ENCODE measurements around the gene TPRN. TPM values are rescaled to one million over a fixed set of nuclear protein-coding genes. Genes with fewer than 3 reads are reported as not detected.

The TPRN gene
- total RNA-seq, 2 experiments from 2014 or later = 5.6 to 5.8 TPM

GRCh38 chr9:137185921-137186320, 14.6 kb downstream of the TPRN start:
- Mint-ChIP-seq H3K36me3 (ENCODE audit: low read depth) (peaks cover 16% of the 10 kb centered on the region), H3K9me3 (ENCODE audit: low read depth) (no peaks in the 10 kb centered on the region), H3K4me1 (peaks cover 33% of the 10 kb centered on the region), H3K27ac (no peak overlapping the region), H3K27me3 (no peaks in the 10 kb centered on the region), H3K4me3 (no peak overlapping the region)
- no peak for DNase-seq
- CTCF ChIA-PET = no interaction called here
- POLR2A ChIA-PET = no interaction called here
- intact Hi-C loops (cut with DNase I, micrococcal nuclease) = loop anchor here in 1 of 2 experiments (5.0 kb wide), 1 partner anchor 36 kb away; the partner anchor contains the start of gene RNF208
- ATAC-seq = no peak

GRCh38 chr9:137184881-137185660, 15.5 kb downstream of the TPRN start:
- DNase-seq (no peak), ATAC-seq (no peak)
- H3K4me3 Mint-ChIP-seq = no peak overlapping the region
- CTCF ChIA-PET = no interaction called here
- no peak overlapping the region for H3K27ac Mint-ChIP-seq
- H3K4me1 Mint-ChIP-seq = peaks cover 28% of the 10 kb centered on the region
- POLR2A ChIA-PET = no interaction called here
- intact Hi-C loops (cut with DNase I, micrococcal nuclease) = loop anchor here in 1 of 2 experiments (5.0 kb wide), 1 partner anchor 37 kb away; the partner anchor contains the start of gene RNF208
- H3K36me3 Mint-ChIP-seq (ENCODE audit: low read depth) = peaks cover 12% of the 10 kb centered on the region
- no peaks in the 10 kb centered on the region for H3K27me3 Mint-ChIP-seq
- no peaks in the 10 kb centered on the region for H3K9me3 Mint-ChIP-seq (ENCODE audit: low read depth)

GRCh38 chr9:137183980-137184595, 16.5 kb downstream of the TPRN start:
- CTCF ChIA-PET = no interaction called here
- Mint-ChIP-seq H3K4me3 (no peak overlapping the region), H3K27me3 (no peaks in the 10 kb centered on the region), H3K27ac (no peak overlapping the region), H3K9me3 (ENCODE audit: low read depth) (no peaks in the 10 kb centered on the region), H3K36me3 (ENCODE audit: low read depth) (peaks cover 15% of the 10 kb centered on the region), H3K4me1 (peaks cover 26% of the 10 kb centered on the region)
- ATAC-seq (no peak), DNase-seq (no peak)
- POLR2A ChIA-PET = no interaction called here
- intact Hi-C loops (cut with DNase I, micrococcal nuclease) = no loop called here

- intact Hi-C loops (cut with DNase I, micrococcal nuclease) = no loop called here
- CTCF ChIA-PET = interaction anchor here (0.6 kb wide), 1 partner anchor 485 kb away, joined by 3 read pairs; no protein-coding TSS in a partner anchor
- no peaks in the 10 kb centered on the region for H3K27me3 Mint-ChIP-seq
- H3K4me3 Mint-ChIP-seq = no peak overlapping the region
- peaks cover 14% of the 10 kb centered on the region for H3K36me3 Mint-ChIP-seq (ENCODE audit: low read depth)
- POLR2A ChIA-PET = no interaction called here
- H3K9me3 Mint-ChIP-seq (ENCODE audit: low read depth) = no peaks in the 10 kb centered on the region
- no peak overlapping the region for H3K27ac Mint-ChIP-seq
- ATAC-seq (no peak), DNase-seq (no peak)
- H3K4me1 Mint-ChIP-seq = peaks cover 24% of the 10 kb centered on the region
Measured at GRCh38 chr9:137182836-137183235, 17.7 kb downstream of the TPRN start.

- intact Hi-C loops (cut with DNase I, micrococcal nuclease) = no loop called here
- ChIA-PET CTCF (interaction anchor here (1.1 kb wide), 1 partner anchor 7 kb away, joined by 4 read pairs; no protein-coding TSS in a partner anchor), POLR2A (no interaction called here)
- Mint-ChIP-seq H3K36me3 (ENCODE audit: low read depth) (peaks cover 13% of the 10 kb centered on the region), H3K4me3 (no peak overlapping the region), H3K4me1 (peaks cover 15% of the 10 kb centered on the region), H3K9me3 (ENCODE audit: low read depth) (no peaks in the 10 kb centered on the region), H3K27ac (no peak overlapping the region), H3K27me3 (no peaks in the 10 kb centered on the region)
- ATAC-seq (no peak), DNase-seq (no peak)
Measured at GRCh38 chr9:137181680-137182079, 18.9 kb downstream of the TPRN start.

- peaks cover 10% of the 10 kb centered on the region for H3K36me3 Mint-ChIP-seq (ENCODE audit: low read depth)
- H3K27me3 Mint-ChIP-seq = no peaks in the 10 kb centered on the region
- H3K9me3 Mint-ChIP-seq (ENCODE audit: low read depth) = no peaks in the 10 kb centered on the region
- H3K4me1 Mint-ChIP-seq = peaks cover 7% of the 10 kb centered on the region
- POLR2A ChIA-PET = no interaction called here
- no peak overlapping the region for H3K27ac Mint-ChIP-seq
- no peak overlapping the region for H3K4me3 Mint-ChIP-seq
- intact Hi-C loops (cut with DNase I, micrococcal nuclease) = no loop called here
- ATAC-seq (no peak), DNase-seq (no peak)
- CTCF ChIA-PET = interaction anchor here (1.1 kb wide), 1 partner anchor 8 kb away, joined by 4 read pairs; no protein-coding TSS in a partner anchor
Measured at GRCh38 chr9:137180491-137180890, 20.1 kb downstream of the TPRN start.

GRCh38 chr9:137179761-137180160, 20.8 kb downstream of the TPRN start:
- ChIA-PET CTCF (no interaction called here), POLR2A (no interaction called here)
- Mint-ChIP-seq H3K9me3 (ENCODE audit: low read depth) (no peaks in the 10 kb centered on the region), H3K4me3 (no peak overlapping the region), H3K27ac (no peak overlapping the region), H3K36me3 (ENCODE audit: low read depth) (peaks cover 10% of the 10 kb centered on the region), H3K4me1 (peaks cover 4% of the 10 kb centered on the region), H3K27me3 (no peaks in the 10 kb centered on the region)
- intact Hi-C loops (cut with DNase I, micrococcal nuclease) = no loop called here
- ATAC-seq (no peak), DNase-seq (no peak)

- CTCF ChIA-PET = no interaction called here
- POLR2A ChIA-PET = no interaction called here
- no peak overlapping the region for H3K27ac Mint-ChIP-seq
- ATAC-seq (no peak), DNase-seq (no peak)
- H3K4me3 Mint-ChIP-seq = no peak overlapping the region
- H3K4me1 Mint-ChIP-seq = no peaks in the 10 kb centered on the region
- intact Hi-C loops (cut with DNase I, micrococcal nuclease) = no loop called here
- no peaks in the 10 kb centered on the region for H3K9me3 Mint-ChIP-seq (ENCODE audit: low read depth)
- H3K27me3 Mint-ChIP-seq = no peaks in the 10 kb centered on the region
- peaks cover 10% of the 10 kb centered on the region for H3K36me3 Mint-ChIP-seq (ENCODE audit: low read depth)
Measured at GRCh38 chr9:137178939-137179630, 21.5 kb downstream of the TPRN start.

GRCh38 chr9:137178201-137178938, 22.2 kb downstream of the TPRN start:
- no peaks in the 10 kb centered on the region for H3K9me3 Mint-ChIP-seq (ENCODE audit: low read depth)
- peaks cover 10% of the 10 kb centered on the region for H3K36me3 Mint-ChIP-seq (ENCODE audit: low read depth)
- ChIA-PET POLR2A (no interaction called here), CTCF (no interaction called here)
- H3K4me3 Mint-ChIP-seq = no peak overlapping the region
- H3K4me1 Mint-ChIP-seq = no peaks in the 10 kb centered on the region
- intact Hi-C loops (cut with DNase I, micrococcal nuclease) = no loop called here
- no peaks in the 10 kb centered on the region for H3K27me3 Mint-ChIP-seq
- ATAC-seq (no peak), DNase-seq (no peak)
- no peak overlapping the region for H3K27ac Mint-ChIP-seq

- DNase-seq (peak; percentile 54), ATAC-seq (peak; percentile 59)
- CTCF ChIA-PET = interaction anchor here (0.6 to 1.5 kb wide), 7 partner anchors 12 to 194 kb away, joined by 3 to 7 read pairs (median 3); partner anchors contain the start of genes LCNL1, RNF208 and SSNA1
- intact Hi-C loops (cut with DNase I, micrococcal nuclease) = no loop called here
- POLR2A ChIA-PET = no interaction called here
- no peak overlapping the region for H3K27ac Mint-ChIP-seq
- no peaks in the 10 kb centered on the region for H3K4me1 Mint-ChIP-seq
- no peak overlapping the region for H3K4me3 Mint-ChIP-seq
- peaks cover 2% of the 10 kb centered on the region for H3K27me3 Mint-ChIP-seq
- H3K36me3 Mint-ChIP-seq (ENCODE audit: low read depth) = peaks cover 6% of the 10 kb centered on the region
- no peaks in the 10 kb centered on the region for H3K9me3 Mint-ChIP-seq (ENCODE audit: low read depth)
Measured at GRCh38 chr9:137176302-137177182, 24.0 kb downstream of the TPRN start.
